PFSK-1 (cell line): ENCODE data around the gene TPRA1.

Source experiments
- FOXP2 ChIP-seq: optimal IDR thresholded peaks from 2 replicates; pipeline ENCODE3; 2011; ENCODE audit warnings: borderline replicate concordance, control low read depth, inconsistent platforms; ENCODE audit not compliant: insufficient read depth; ENCODE audit errors: extremely low read length, extremely low read depth
- POLR2AphosphoS5 ChIP-seq: IDR thresholded peaks from 2 replicates; pipeline ENCODE4 v1.6.1; 2012; ENCODE audit warnings: low read depth, mild to moderate bottlenecking, control low read depth, low read length, moderate library complexity
- SIN3A ChIP-seq: IDR thresholded peaks from 2 replicates; pipeline ENCODE4 v1.6.1; 2012; ENCODE audit warnings: mild to moderate bottlenecking, low read length, moderate library complexity, borderline replicate concordance; ENCODE audit not compliant: insufficient read depth
- TAF1 ChIP-seq: IDR thresholded peaks from 2 replicates; pipeline ENCODE4 v1.6.1; 2012; ENCODE audit warnings: low read length, control low read depth, borderline replicate concordance; ENCODE audit not compliant: insufficient read depth
- TF ChIP-seq, protein P1 (sequence below), 2 experiments: IDR thresholded peaks; 2 replicates each; pipeline versions ENCODE4 v1.6.1 to v1.8.0; 2011 to 2012; ENCODE audit warnings: low read depth in 2 of 2, low read length in 2 of 2, control low read depth in 1 of 2, inconsistent platforms in 1 of 2, mild to moderate bottlenecking in 1 of 2, moderate library complexity in 1 of 2; ENCODE audit not compliant: insufficient read depth in 1 of 2

TPRA1 gene

DNA sequence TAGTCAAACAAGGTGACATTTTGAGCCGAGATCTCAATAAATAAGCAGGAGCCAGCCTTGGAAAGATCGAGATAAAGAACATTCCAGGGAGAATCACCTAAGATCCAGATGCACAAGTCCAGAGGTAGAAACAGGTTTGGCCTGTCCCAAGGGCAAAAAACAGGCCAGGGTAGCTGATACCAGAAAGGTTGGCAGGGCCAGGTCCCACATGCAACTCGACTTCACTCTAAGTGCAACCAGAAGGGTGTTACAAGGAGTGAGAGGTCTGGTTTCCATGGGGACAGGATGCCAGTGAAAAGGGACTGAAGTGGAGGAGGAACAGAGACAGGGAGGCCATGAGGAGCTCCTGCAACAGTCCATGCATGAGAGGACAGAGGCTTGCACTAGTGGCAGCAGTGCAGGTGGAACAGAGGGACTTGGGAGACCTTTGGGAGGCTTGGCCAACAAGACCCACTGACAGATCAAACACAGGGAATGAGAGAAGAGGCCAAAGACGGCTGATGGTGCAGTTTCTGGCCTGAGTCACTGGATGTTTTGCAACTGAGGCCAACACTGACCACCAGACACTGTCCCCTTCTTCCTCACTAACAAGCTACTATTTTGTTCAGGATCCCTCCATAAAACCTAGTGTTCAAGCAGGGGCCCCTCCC lies 5.2 kb downstream of the TPRA1 start:
- TF ChIP-seq, protein P1, sequence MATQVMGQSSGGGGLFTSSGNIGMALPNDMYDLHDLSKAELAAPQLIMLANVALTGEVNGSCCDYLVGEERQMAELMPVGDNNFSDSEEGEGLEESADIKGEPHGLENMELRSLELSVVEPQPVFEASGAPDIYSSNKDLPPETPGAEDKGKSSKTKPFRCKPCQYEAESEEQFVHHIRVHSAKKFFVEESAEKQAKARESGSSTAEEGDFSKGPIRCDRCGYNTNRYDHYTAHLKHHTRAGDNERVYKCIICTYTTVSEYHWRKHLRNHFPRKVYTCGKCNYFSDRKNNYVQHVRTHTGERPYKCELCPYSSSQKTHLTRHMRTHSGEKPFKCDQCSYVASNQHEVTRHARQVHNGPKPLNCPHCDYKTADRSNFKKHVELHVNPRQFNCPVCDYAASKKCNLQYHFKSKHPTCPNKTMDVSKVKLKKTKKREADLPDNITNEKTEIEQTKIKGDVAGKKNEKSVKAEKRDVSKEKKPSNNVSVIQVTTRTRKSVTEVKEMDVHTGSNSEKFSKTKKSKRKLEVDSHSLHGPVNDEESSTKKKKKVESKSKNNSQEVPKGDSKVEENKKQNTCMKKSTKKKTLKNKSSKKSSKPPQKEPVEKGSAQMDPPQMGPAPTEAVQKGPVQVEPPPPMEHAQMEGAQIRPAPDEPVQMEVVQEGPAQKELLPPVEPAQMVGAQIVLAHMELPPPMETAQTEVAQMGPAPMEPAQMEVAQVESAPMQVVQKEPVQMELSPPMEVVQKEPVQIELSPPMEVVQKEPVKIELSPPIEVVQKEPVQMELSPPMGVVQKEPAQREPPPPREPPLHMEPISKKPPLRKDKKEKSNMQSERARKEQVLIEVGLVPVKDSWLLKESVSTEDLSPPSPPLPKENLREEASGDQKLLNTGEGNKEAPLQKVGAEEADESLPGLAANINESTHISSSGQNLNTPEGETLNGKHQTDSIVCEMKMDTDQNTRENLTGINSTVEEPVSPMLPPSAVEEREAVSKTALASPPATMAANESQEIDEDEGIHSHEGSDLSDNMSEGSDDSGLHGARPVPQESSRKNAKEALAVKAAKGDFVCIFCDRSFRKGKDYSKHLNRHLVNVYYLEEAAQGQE (IDR thresholded peaks at IDR 0.05; ENCODE audit: insufficient read depth in 1 of 2, low read depth in 2 of 2, low read length in 2 of 2): no peak
- TF ChIP-seq POLR2AphosphoS5 (no peak), FOXP2 (no peak), SIN3A (no peak), TAF1 (no peak)

DNA sequence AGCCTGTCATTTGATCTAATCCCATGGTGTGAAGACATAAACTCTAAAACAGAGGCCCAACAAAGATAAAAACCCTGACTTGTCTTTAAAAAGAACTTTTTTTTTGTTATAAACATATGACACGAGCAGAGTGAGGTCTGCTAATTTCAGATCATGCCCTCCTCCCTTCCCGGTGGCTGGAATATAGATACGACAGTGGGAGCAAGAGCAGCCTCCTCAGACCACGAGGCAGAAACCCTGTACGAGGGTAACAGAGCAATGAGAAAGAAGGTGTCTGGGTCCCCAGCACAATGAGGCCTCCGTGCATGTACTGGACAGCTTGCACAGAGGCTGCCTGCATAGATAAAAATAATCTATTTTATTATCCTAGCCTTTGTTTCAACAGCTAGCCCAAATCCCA lies 5.8 kb downstream of the TPRA1 start:
- TF ChIP-seq TAF1: no peak
- no peak for TF ChIP-seq SIN3A

DNA sequence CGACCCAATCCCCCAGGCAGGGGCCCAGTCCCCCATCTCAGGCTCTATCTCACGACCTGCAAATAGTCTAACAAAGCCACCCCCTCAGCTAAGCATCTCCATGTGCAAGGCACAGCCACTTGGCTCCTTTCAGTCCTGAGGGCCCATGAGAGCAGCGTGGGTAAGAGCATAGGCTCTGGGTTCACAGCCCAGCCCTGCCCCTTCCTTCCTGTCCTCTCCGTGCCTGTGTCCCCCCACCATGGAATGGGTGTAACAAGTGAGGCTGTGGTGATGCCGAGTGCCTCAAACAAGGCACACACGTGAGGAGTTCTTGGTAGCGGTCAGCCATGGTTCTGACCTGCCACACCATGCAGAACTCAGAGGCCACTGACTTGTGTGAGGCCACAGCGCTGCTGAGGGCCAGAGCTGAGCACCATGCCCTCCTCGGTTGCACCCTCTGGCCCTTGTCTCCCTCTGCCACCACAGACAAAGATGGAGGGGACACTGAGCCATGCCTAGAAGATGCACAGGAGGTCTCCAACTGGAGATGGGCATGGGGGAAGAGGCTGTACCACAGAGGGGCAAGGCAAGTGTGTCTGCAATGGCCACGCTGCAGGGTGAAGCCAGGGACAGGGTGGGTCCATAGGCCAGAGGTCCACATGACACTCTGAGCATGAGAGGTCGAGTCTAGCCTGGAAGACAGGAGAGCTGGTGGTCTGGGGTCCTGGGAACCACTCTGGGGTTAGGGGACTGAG lies 10.0 kb downstream of the TPRA1 start:
- TF ChIP-seq POLR2AphosphoS5 (no peak), SIN3A (no peak), TAF1 (no peak)

DNA sequence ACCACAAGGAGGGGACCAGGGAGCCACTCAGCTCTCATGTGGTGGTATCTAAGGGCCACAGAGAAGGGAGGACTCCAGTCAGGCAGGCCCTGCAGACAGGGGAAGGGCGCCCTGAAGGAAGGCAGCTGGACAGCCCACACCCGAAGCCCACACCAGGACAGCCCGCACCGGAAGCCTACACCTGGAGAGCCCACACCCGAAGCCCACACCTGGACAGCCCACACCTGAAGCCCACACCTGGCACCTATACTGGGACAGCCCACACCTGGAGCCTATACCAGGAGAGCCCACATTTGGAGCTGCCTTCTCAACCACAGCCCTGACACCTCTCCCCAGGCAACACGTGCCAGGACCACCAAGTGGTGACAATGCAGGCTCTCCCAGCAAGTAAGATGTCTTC lies 11.7 kb downstream of the TPRA1 start:
- TF ChIP-seq TAF1: no peak
- no peak for TF ChIP-seq FOXP2
- TF ChIP-seq POLR2AphosphoS5: no peak
- TF ChIP-seq, protein P1 (IDR thresholded peaks at IDR 0.05; ENCODE audit: insufficient read depth in 1 of 2, low read depth in 2 of 2, low read length in 2 of 2): no peak
- TF ChIP-seq SIN3A: no peak

DNA sequence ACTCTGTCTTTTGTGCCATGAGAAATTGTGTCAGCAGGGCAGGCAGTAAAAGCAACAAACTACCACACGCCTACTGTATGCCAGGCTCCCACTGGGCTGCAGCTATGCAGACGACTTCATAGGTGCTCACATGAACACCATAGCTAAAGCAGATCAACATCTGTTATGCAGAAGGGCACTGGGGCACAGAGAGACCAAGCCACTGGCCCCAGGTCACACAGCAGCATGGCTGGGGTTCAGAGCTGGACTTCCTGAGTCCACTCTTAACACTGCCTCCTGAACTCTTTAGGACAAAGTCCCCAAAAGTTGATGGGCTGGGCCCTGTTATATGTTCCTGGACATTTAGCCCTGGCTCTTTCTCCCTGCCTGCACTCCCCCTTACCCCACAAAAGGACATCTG lies 12.4 kb downstream of the TPRA1 start:
- TF ChIP-seq FOXP2 (no peak), POLR2AphosphoS5 (no peak), SIN3A (no peak), TAF1 (no peak)
- TF ChIP-seq, protein P1 (IDR thresholded peaks at IDR 0.05; ENCODE audit: insufficient read depth in 1 of 2, low read depth in 2 of 2, low read length in 2 of 2): no peak

DNA sequence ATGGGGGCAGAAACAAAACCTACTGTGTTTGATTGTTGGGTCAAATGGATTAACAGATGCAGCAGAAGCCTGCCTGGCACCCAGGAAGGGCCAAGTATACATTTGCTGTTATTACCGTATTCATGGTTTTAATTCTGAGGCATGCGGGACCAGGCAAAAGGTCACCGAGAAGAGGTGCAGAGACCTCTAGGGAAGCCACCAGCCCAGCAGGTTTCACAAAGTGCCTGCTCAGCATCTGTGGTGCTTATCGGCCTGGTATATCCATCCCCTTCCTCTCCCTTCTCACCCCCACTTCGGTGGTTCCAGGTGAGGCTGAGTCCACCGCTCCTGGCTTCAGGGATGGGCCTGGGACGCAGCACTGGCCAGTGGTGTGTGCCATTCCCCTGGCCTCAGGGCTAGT lies 13.1 kb downstream of the TPRA1 start:
- TF ChIP-seq FOXP2: no peak
- no peak for TF ChIP-seq SIN3A
- TF ChIP-seq POLR2AphosphoS5: no peak
- TF ChIP-seq, protein P1 (IDR thresholded peaks at IDR 0.05; ENCODE audit: insufficient read depth in 1 of 2, low read depth in 2 of 2, low read length in 2 of 2): no peak
- TF ChIP-seq TAF1: no peak
